LNCaP clone FGC (cell line): Measurements from ENCODE around the gene ZFP1.
A peak's percentile ranks its signal among the peaks of the same experiment; 100 is the strongest.

ENCODE experiments used
- DNase-seq: peaks from one replicate; pipeline ENCODE4 v3.0.0-alpha.2; 2011; ENCODE audit warnings: low read depth
- H3K4me3 ChIP-seq: 2 replicates; pipeline ENCODE4 v1.5.1; 2011; ENCODE audit warnings: mild to moderate bottlenecking, low read depth, low read length, control low read depth
- TF ChIP-seq, protein P1 (sequence below): IDR thresholded peaks from 2 replicates; pipeline ENCODE4 v1.5.1; 2012; ENCODE audit warnings: mild to moderate bottlenecking; ENCODE audit not compliant: control insufficient read depth, insufficient read depth; ENCODE audit errors: extremely low read depth

Gene ZFP1

DNA sequence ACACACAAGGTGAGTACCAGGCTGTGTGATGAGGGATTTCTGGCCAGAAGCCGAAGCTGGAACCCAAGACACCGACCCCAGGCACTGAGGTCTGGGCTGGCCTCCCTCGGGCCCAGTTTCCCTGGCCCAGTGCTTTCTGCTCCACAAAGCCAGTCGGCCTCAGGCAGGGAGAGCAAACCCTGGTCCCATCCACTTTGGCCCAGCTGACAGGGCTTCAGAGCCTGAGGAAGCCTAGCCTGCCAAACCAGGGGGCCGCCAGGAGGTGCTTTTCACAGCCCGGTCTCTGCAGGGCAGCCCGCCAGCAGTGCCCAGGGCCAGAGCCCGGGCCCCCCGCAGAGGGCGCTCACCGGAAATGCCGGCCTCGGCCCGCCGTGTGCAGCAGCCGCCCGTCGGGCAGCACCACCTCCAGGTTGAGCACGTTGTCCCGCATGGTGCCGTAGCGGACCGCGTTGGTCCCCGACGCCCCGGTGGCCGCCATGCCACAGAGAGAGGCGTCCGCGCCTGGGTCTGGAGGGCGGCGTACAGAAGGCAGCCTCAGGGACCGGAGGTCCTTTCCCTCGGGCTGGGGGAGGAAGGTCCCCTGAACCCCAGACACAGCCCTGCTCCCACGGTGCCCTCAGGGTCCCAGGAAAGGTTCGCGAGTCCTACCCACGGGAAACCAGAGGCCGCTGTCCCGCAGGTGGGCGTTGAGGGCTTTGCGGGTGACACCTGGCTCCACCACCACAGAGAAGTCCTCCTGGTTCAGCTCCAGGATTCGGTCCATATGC is 34.0 kb upstream of the ZFP1 start:
- no peak for DNase-seq
- no peak overlapping the region for H3K4me3 ChIP-seq

DNA sequence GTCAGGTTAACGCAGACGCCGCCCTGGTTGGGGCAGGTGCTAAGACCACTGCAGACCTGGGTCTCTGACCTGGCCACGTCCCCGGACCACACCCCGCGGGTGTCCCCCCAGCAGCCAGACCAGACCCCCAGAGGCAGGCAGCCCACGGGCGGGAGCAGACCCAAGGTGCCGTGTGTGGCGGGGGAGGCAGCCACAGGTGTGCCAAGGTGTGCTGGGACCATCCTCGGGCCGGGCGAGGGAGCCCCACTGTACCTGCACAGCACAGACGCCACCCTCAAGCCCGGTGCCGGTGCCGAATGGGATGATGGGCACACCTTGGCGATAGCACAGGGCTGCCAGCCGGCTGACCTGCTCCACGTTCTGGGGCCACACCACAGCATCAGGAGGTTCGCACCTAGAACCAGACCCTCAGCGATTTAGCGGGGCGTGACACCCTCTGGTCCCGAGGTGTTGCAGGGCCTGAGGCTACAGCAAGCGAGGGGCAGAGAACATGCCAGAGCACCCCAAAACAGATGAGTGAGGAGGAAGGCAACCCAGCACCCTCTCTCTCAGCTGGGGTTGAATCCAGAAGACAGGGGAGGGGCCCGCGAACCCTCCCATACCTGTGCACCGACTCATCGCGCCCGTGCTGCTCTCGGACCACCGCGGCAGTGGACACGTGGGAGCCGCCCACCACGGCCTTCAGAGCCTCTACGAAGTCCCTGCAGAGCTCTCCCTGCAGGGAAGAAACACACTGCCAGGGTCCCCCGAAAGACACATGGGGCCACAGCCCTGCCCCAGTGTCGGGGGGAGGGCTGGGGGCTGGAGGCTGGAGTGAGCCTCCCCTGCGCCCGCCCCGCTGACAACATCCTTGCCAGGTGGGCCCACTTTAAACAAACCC is 33.1 kb upstream of the ZFP1 start:
- H3K4me3 ChIP-seq = peak overlapping the region; percentile 82
- TF ChIP-seq, protein P1, sequence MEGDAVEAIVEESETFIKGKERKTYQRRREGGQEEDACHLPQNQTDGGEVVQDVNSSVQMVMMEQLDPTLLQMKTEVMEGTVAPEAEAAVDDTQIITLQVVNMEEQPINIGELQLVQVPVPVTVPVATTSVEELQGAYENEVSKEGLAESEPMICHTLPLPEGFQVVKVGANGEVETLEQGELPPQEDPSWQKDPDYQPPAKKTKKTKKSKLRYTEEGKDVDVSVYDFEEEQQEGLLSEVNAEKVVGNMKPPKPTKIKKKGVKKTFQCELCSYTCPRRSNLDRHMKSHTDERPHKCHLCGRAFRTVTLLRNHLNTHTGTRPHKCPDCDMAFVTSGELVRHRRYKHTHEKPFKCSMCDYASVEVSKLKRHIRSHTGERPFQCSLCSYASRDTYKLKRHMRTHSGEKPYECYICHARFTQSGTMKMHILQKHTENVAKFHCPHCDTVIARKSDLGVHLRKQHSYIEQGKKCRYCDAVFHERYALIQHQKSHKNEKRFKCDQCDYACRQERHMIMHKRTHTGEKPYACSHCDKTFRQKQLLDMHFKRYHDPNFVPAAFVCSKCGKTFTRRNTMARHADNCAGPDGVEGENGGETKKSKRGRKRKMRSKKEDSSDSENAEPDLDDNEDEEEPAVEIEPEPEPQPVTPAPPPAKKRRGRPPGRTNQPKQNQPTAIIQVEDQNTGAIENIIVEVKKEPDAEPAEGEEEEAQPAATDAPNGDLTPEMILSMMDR = no peak
- no peak for DNase-seq

More for the DNA sequence above, 34.0 kb upstream of the ZFP1 start:
- TF ChIP-seq, protein P1 = no peak

DNA sequence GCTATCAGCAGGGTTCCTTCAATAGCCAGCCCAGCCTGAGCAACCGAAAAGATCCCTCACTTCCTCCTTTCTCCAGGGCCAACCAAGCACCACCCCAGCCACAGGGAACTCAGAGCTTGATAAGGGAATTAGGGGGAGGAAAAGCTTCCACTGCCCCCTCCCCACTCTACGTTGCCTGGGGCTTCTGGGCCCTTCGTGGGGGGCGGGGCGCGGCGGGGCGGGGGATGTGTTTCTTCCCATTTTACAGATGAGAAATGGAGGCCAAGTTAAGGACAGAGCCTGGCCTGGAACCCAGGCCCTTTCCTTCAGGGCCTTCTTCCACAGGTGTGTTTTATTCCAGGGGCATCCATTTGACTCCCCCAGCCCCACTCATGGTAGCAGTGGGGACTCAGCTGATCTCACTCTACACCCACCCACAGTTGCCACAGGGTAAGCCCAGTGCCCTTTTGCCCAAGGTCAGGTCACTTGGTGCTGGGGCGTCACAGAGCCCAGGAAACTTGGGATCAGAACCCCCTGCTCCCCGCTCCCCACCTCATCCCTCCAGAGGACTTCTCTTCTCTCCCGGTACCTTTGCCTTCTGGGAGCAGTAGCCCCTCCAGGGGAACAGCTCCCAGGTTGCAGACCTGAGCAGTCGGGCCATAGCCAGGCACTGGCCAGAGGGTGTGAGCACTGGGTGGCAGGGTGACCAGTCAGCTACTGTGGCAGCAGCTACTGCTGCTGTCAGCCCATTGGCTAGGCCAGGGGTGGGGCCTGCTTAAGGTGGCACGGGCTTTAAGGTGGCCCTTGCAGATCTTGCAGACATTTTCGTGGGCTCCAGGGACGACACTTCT is 32.0 kb upstream of the ZFP1 start, which contains the start of gene LDHD:
Gene LDHD (minus strand): TSS at position 700 of the 830 bp plus-strand sequence. CDS start 60 bp downstream, at position 640.
- TF ChIP-seq, protein P1 = 0 out of 2 replicates have a peak, but pooled peaks have one; percentile 1
- peak within 1 kb of the TSS; percentile 82 for H3K4me3 ChIP-seq
- peak; percentile 79 for DNase-seq

DNA sequence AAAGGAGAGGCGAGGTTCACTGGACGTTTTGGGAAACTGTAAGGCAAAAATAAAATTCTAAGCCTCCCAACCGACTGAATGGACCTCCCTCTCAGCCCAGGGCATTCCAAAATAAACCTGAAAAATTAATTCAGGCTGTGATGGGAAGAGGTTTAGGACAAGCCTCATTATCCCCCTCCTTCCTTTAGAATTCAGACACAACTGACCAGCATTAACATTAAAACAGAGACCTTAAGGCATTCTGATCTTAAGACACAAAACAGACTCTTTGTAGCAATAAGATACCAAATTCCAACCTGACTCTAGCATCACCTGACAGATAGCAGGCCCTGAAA is 31.4 kb upstream of the ZFP1 start:
- no peak for DNase-seq
- TF ChIP-seq, protein P1 = no peak
- peak overlapping the region; percentile 82 for H3K4me3 ChIP-seq

DNA sequence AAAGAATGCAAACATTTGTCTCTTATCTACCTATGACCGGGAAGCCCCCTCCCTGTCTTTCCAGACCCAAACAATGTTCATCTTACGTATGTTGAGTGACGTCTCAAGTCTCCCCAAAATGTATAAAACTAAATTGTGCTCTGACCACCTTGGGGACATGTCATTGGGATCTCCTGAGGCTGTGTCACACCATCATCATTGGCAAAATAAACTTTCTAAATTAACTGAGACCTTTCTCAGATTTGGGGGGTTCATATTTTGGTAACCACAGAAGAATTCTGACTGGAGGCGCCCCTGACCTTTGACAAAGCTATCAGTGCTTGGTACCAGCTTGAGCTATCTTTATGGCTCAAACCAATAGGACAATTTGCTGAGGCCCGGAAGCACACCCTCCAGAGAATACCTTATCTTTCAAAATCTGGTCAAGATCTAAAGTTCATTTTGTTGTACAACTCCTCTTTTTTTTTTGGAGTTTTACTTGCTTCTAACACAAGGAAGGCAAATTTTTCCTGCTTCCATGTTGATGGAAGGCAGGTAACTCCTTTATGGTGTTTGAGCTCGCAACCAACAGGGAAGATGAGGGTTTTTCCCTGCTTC is 29.3 kb upstream of the ZFP1 start:
- DNase-seq = no peak
- H3K4me3 ChIP-seq = no peak overlapping the region
- TF ChIP-seq, protein P1 = no peak

DNA sequence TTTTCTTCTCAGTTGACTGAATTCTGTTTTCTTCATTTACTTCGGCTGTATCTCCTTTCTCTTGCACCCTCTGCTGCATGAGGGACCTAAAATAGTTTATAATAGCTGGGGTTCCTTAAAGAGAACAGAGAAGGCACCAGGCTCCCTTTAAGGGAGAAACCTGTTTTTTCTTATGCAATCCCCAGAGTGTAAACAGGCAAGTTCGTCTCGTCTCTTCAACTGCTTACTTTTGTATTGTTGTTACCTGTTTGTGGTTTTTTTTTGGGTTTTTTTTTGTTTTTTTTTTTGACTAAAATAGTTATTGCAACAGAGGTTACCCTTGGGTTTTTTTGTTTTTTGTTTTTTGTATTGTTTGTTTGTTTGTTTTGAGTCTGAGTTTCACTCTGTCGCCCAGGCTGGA is 28.1 kb upstream of the ZFP1 start:
- H3K4me3 ChIP-seq = no peak overlapping the region
- TF ChIP-seq, protein P1 = no peak
- no peak for DNase-seq
